ENCODE results near the gene ATF3. TPM values are rescaled to one million over a fixed set of nuclear protein-coding genes. Genes with fewer than 3 reads are reported as not detected.

ATF3 gene, protein sequence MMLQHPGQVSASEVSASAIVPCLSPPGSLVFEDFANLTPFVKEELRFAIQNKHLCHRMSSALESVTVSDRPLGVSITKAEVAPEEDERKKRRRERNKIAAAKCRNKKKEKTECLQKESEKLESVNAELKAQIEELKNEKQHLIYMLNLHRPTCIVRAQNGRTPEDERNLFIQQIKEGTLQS
- 16.4 TPM for total RNA-seq
- polyA plus RNA-seq (ENCODE audit: insufficient read depth in 1 of 8, insufficient read length in 8 of 8, low replicate concordance in 1 of 8), result 10 to 100 TPM in 7 of 8 donors, 1 to 10 TPM in 1; 7.1 to 59.1 (median 29.9) TPM
- long read RNA-seq, donor 1, result 0 reads
- long read RNA-seq, donor 2, partial matches to known transcripts, result 0 of 1 reads
- long read RNA-seq, donor 2, other reads (novel, unspliced or antisense), result 0 of 1 reads
- long read RNA-seq, donor 3, partial matches to known transcripts, result 0 of 3 reads
- long read RNA-seq, donor 3, other reads (novel, unspliced or antisense), result 0 of 3 reads
- long read RNA-seq, donor 4, transcript ATF3-202 (4 exons, 2,033 nt), result major isoform, 18 of 20 reads
- long read RNA-seq, donor 4, partial matches to known transcripts, result 0 of 20 reads
- long read RNA-seq, donor 4, other reads (novel, unspliced or antisense), result 0 of 20 reads
- long read RNA-seq, donor 5, transcript ATF3-202 (4 exons, 2,033 nt), result major isoform, 8 of 9 reads
- long read RNA-seq, donor 5, partial matches to known transcripts, result 0 of 9 reads
- long read RNA-seq, donor 5, other reads (novel, unspliced or antisense), result 0 of 9 reads
- long read RNA-seq, donor 6, partial matches to known transcripts, result 0 of 2 reads
- long read RNA-seq, donor 6, other reads (novel, unspliced or antisense), result 0 of 2 reads
- long read RNA-seq, donor 7, transcript ATF3-202 (4 exons, 2,033 nt), result major isoform, 8 of 10 reads
- long read RNA-seq, donor 7, partial matches to known transcripts, result 0 of 10 reads
- long read RNA-seq, donor 7, other reads (novel, unspliced or antisense), result 0 of 10 reads
- long read RNA-seq, donor 8, result 0 reads
- long read RNA-seq, donor 9, partial matches to known transcripts, result 14 of 16 reads
- long read RNA-seq, donor 9, other reads (novel, unspliced or antisense), result 0 of 16 reads
- long read RNA-seq, donor 10, partial matches to known transcripts, result 0 of 6 reads
- long read RNA-seq, donor 10, other reads (novel, unspliced or antisense), result 0 of 6 reads
- long read RNA-seq, donor 11, partial matches to known transcripts, result 0 of 1 reads
- long read RNA-seq, donor 11, other reads (novel, unspliced or antisense), result 0 of 1 reads

DNA sequence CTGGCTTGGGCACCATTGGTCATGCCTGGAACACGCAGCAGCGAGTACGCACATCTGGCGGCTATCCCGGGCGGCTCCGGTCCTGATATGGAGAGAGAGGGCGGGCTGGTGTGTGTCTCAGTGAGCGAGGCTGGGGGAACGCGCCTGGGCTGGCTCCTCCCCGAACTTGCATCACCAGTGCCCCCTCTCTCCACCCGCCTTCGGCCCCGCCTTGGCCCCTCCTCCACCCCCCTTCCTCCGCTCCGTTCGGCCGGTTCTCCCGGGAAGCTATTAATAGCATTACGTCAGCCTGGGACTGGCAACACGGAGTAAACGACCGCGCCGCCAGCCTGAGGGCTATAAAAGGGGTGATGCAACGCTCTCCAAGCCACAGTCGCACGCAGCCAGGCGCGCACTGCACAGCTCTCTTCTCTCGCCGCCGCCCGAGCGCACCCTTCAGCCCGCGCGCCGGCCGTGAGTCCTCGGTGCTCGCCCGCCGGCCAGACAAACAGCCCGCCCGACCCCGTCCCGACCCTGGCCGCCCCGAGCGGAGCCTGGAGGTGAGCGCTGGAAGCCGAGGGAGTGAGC is at the start of gene ATF3:
ATF3 (plus strand) TSS at position 370 of the 567 bp plus-strand sequence. CDS start 6,261 bp downstream, outside the sequence.
- Histone ChIP-seq H3K27me3 (ENCODE audit: control insufficient read depth, insufficient read depth, low read length) (peaks cover 51% of the 10 kb centered on the region), H3K36me3 (ENCODE audit: control insufficient read depth, insufficient read depth, low read length) (no peaks in the 10 kb centered on the region), H3K4me3 (ENCODE audit: low read length) (peak within 1 kb of the TSS; percentile 71), H3K4me1 (ENCODE audit: control insufficient read depth, insufficient read depth, low read length) (peaks cover 36% of the 10 kb centered on the region), H3K9me3 (replicated peaks; ENCODE audit: control insufficient read depth, low read depth, low read length) (no peaks in the 10 kb centered on the region), H3K27ac (ENCODE audit: low read length) (peak within 1 kb of the TSS; percentile 95)
- DNase-seq, result peak; percentile 99
- WGBS (ENCODE audit: insufficient coverage), result 0% methylated on average over 43 of the region's 54 CpGs

DNA sequence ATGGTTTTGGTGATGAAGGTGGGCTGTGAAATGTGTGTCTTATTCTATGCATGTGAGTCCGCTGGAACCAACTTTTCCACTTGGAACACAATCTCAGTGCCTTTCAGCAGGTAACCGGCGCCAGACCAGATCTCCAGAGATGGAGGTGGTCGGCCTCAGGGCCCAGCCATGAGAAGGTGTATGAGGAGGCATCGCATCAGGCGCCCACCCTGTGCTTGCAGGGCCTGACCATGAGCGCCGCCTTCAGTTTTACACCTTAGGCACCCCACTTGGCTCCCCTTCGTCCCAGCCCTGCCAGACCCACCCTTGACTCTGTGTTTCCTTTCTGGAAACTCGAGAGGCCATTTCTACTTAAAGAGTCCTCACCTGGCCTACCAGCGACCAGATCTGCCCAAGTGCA is 48.6 kb upstream of the ATF3 start:
- DNase-seq, result no peak
- Histone ChIP-seq H3K27me3 (ENCODE audit: control insufficient read depth, insufficient read depth, low read length) (no peaks in the 10 kb centered on the region), H3K27ac (ENCODE audit: low read length) (peak overlapping the region; percentile 24), H3K9me3 (replicated peaks; ENCODE audit: control insufficient read depth, low read depth, low read length) (peaks cover 4% of the 10 kb centered on the region), H3K4me1 (ENCODE audit: control insufficient read depth, insufficient read depth, low read length) (peaks cover 10% of the 10 kb centered on the region), H3K4me3 (ENCODE audit: low read length) (no peak overlapping the region), H3K36me3 (ENCODE audit: control insufficient read depth, insufficient read depth, low read length) (no peaks in the 10 kb centered on the region)
- 84% methylated on average over 8 of the region's 11 CpGs for WGBS (ENCODE audit: insufficient coverage)

DNA sequence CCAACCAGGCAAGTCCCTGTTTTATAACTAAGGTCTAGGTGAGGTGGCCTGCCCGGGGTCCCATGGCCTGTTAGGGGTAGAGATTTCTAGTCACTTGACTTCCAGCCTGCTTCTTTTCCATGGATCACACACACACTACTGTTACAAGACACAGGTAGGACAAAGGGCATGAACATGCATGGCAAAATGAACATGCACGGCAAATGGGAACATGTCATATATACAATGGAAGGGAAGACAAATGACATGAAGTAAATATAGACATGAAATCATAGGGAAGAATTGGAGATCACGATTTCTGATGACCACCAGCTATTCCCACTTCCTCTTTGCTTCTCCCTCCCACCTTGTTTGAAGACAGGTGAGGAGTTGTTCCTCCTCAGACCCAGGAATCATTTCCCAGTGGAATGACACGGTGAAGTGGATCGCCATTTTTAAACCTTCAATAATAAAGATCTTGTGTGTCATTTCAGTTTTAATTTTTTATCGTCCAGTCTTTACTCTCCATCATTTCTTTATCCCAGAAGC is 47.6 kb upstream of the ATF3 start:
- no peaks in the 10 kb centered on the region for H3K36me3 ChIP-seq (ENCODE audit: control insufficient read depth, insufficient read depth, low read length)
- peaks cover 4% of the 10 kb centered on the region for H3K9me3 ChIP-seq (replicated peaks; ENCODE audit: control insufficient read depth, low read depth, low read length)
- peaks cover 12% of the 10 kb centered on the region for H3K4me1 ChIP-seq (ENCODE audit: control insufficient read depth, insufficient read depth, low read length)
- no peak overlapping the region for H3K27ac ChIP-seq (ENCODE audit: low read length)
- DNase-seq, result no peak
- no peak overlapping the region for H3K4me3 ChIP-seq (ENCODE audit: low read length)
- no CpG with 5 or more reads among the region's 6 CpGs for WGBS (ENCODE audit: insufficient coverage)
- H3K27me3 ChIP-seq (ENCODE audit: control insufficient read depth, insufficient read depth, low read length), result no peaks in the 10 kb centered on the region

DNA sequence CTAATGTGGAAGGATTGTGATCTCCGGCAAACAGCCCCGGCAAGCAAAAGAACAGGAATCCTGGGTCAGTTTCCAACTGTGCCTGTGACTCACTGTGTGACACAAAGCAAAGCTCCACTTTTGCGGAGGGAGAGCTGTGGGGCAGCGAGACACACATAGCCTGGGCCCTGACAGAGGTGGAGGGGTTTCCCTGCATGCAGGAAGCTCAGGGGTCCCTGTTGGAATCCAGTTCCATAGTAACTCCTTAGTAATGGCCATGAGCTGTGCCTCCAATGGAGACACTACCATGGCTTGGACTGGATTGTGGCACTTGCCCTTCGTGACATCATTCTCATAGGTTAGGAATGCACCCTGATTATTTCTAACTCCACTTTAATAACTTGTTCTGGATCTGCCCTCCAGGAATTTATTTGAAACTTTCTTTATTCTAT is 47.0 kb upstream of the ATF3 start:
- Histone ChIP-seq H3K27me3 (ENCODE audit: control insufficient read depth, insufficient read depth, low read length) (no peaks in the 10 kb centered on the region), H3K4me1 (ENCODE audit: control insufficient read depth, insufficient read depth, low read length) (peaks cover 17% of the 10 kb centered on the region), H3K4me3 (ENCODE audit: low read length) (no peak overlapping the region), H3K27ac (ENCODE audit: low read length) (no peak overlapping the region), H3K9me3 (replicated peaks; ENCODE audit: control insufficient read depth, low read depth, low read length) (peaks cover 4% of the 10 kb centered on the region), H3K36me3 (ENCODE audit: control insufficient read depth, insufficient read depth, low read length) (no peaks in the 10 kb centered on the region)
- no peak for DNase-seq
- 43% methylated on average over 4 of the region's 5 CpGs for WGBS (ENCODE audit: insufficient coverage)

DNA sequence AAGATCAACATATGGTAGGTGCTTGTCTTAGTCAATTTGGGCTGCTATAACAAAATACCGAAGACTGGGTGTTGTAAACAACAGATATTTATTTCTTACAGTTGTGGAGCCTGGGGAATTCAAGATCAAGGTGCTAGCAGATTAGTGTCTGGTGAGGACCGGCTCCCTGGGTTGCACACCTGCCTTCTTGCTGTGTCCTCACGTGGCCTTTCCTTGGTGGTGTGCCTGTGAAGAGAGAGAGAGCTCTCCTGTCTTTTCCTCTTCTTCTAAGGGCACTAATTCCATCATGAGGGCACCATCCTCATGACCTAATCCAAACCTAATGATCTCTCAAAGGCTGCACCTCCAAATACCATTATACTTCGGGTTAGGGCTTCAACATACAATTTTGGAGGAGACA is 45.8 kb upstream of the ATF3 start:
- 80% methylated on average over 1 of the region's 4 CpGs for WGBS (ENCODE audit: insufficient coverage)
- H3K9me3 ChIP-seq (replicated peaks; ENCODE audit: control insufficient read depth, low read depth, low read length), result peaks cover 4% of the 10 kb centered on the region
- no peaks in the 10 kb centered on the region for H3K36me3 ChIP-seq (ENCODE audit: control insufficient read depth, insufficient read depth, low read length)
- H3K27me3 ChIP-seq (ENCODE audit: control insufficient read depth, insufficient read depth, low read length), result no peaks in the 10 kb centered on the region
- peaks cover 26% of the 10 kb centered on the region for H3K4me1 ChIP-seq (ENCODE audit: control insufficient read depth, insufficient read depth, low read length)
- H3K4me3 ChIP-seq (ENCODE audit: low read length), result no peak overlapping the region
- H3K27ac ChIP-seq (ENCODE audit: low read length), result no peak overlapping the region
- DNase-seq, result no peak

DNA sequence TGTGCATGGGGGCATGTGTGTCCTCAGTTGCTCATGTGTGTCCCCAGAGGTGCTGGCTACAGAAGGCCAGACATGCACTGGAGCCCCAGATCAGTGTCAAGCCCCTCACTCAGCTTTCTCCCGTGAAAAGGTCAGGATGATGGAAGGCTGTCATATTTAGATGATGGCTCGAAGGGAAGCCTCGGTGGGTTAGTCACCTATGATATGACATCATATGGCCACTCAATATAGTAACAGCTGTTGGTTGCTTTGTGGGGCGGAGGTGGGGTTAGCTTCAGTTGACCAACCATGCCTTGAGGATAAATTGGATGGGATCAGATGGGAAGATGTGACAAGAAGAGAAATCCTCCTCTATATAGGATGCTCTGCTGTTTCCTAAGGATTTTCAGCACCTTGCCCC is 43.5 kb upstream of the ATF3 start:
- Histone ChIP-seq H3K4me1 (ENCODE audit: control insufficient read depth, insufficient read depth, low read length) (peaks cover 16% of the 10 kb centered on the region), H3K36me3 (ENCODE audit: control insufficient read depth, insufficient read depth, low read length) (no peaks in the 10 kb centered on the region), H3K27me3 (ENCODE audit: control insufficient read depth, insufficient read depth, low read length) (no peaks in the 10 kb centered on the region), H3K9me3 (replicated peaks; ENCODE audit: control insufficient read depth, low read depth, low read length) (peaks cover 4% of the 10 kb centered on the region), H3K4me3 (ENCODE audit: low read length) (no peak overlapping the region), H3K27ac (ENCODE audit: low read length) (no peak overlapping the region)
- no peak for DNase-seq
- 56% methylated on average over 1 of the region's 4 CpGs for WGBS (ENCODE audit: insufficient coverage)

DNA sequence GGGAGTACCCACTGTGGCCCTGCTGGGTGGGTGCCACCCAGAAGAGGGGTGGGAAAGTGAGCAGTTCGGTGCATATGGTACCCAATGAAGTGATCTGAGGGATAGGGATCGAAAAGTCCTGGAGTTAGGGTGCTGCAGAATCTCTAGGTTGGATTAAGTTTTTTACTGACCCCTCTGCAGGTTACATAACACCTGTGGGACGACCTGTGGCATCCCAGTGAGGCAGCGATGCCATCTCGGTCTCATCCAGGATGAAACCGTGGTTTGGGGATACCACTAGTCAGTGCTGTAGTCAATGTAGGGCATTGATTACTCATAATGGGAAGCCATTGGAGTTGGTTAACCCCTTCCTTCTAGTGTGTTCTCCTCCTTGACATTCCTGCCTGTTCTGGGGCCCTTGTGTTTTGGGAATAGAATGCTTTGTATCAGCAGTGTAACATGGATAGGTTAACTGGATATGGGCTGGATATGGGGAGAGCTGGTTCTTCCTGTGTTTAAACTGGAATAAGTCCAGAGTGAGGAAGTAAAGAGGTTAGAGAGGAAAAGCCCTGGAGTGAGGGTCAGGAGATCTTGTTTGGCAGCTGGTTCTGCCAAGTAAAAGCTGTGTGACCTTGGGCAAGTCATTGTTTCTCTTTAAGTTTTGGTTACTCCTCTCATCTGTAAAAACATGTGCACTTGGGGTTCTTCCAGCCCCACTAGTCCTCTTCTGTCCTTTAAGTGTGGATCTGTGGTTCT is 42.8 kb upstream of the ATF3 start:
- Histone ChIP-seq H3K4me1 (ENCODE audit: control insufficient read depth, insufficient read depth, low read length) (peaks cover 16% of the 10 kb centered on the region), H3K36me3 (ENCODE audit: control insufficient read depth, insufficient read depth, low read length) (no peaks in the 10 kb centered on the region), H3K27ac (ENCODE audit: low read length) (no peak overlapping the region), H3K27me3 (ENCODE audit: control insufficient read depth, insufficient read depth, low read length) (no peaks in the 10 kb centered on the region), H3K9me3 (replicated peaks; ENCODE audit: control insufficient read depth, low read depth, low read length) (peaks cover 4% of the 10 kb centered on the region), H3K4me3 (ENCODE audit: low read length) (no peak overlapping the region)
- no peak for DNase-seq
- 82% methylated on average over 6 of the region's 6 CpGs for WGBS (ENCODE audit: insufficient coverage)

DNA sequence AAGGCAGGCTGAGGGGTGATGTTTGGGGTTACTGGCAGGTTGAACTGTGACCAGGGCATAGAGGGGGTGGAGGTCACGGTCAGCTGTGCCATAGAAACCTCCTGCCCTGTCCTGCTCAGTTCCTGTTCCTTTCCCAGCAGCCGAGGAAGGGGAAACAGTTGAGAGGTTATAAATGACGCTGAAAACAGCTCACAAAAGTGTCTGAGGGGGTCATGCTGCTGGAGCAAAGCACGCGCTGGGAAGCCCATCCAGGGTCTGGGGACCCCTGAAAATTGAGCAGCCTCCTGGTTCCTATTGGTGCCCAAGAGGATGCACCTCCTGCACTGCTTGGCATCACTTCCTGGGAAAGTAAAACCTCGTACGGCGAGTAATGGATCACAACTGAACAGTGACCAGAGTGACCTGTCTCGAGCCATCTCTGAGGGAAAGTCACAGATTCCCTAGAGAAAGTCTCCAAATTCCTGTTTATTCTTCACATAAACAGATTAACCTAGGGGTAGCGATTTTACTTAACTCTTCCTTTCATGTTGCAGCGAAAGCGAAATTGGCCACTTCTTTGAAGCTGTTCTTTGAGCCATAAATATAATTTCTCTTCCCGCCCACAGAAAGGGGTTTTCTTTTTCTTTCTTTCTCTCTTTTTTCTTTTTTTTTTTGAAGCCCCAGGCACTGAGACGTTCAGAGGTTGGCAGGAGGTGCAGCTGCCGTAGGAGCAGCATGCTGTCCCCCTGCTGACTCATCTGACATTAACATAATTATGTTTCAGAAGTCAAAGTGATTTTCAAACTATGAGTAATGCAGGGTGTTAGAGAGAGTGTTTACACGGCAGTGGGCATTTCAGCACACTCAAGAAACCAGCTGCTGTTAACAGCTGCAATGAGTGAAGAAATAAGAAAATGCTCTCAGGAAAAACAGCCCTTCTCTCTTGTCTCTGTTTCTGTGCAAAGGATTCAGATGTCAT is 41.8 kb upstream of the ATF3 start:
- Histone ChIP-seq H3K4me3 (ENCODE audit: low read length) (peak overlapping the region; percentile 49), H3K9me3 (replicated peaks; ENCODE audit: control insufficient read depth, low read depth, low read length) (peaks cover 4% of the 10 kb centered on the region), H3K27ac (ENCODE audit: low read length) (peak overlapping the region; percentile 84), H3K4me1 (ENCODE audit: control insufficient read depth, insufficient read depth, low read length) (peaks cover 16% of the 10 kb centered on the region), H3K36me3 (ENCODE audit: control insufficient read depth, insufficient read depth, low read length) (no peaks in the 10 kb centered on the region), H3K27me3 (ENCODE audit: control insufficient read depth, insufficient read depth, low read length) (no peaks in the 10 kb centered on the region)
- peak; percentile 77 for DNase-seq
- 3% methylated on average over 10 of the region's 16 CpGs for WGBS (ENCODE audit: insufficient coverage)
